ENCODE results near the gene PIR. TPM values are rescaled to one million over a fixed set of nuclear protein-coding genes. Genes with fewer than 3 reads are reported as not detected.

PIR gene
- total and polyA plus RNA-seq, 2 experiments from 2014 or later, result 14.3 to 18.6 TPM

DNA sequence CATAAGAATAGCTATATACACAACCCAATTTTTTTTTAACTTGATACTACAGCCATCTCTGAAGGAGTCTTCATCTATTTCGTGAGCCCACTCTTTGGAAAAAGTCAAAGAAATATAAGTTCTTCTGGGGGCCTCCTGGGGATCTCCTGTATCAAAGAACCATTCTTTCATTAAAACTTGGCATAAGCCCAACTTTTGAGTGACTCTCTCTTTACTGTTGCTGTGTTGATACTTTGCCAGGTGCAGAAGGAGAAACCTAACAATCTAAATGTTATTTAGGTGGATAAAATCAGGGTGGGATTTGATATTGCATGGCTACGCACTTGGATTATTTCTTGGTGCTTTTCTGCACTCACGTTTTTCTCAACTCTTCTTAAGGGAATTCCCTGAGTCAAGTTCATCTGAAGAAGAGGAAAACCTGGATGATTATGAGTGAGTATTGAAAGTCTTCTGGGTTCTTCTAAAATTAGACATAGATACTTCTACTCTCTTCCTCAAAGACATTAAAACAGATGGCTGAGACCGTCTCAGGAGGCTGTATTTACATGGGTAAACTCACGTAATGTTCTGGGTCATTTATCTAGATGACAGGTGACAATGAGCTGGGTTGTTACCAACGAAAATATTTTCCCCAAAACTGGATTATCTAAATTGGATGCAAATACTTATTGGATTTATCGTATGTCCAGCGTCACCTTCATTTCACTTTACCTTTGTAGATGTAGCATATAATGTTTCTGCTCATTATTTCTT lies 32.7 kb upstream of the PIR start:
- H3K9me2 ChIP-seq (replicated peaks; ENCODE audit: insufficient read depth), result no peaks in the 10 kb centered on the region
- no peak overlapping the region for H3K27ac ChIP-seq
- no peak overlapping the region for H3K4me3 ChIP-seq
- H3K4me1 ChIP-seq (ENCODE audit: insufficient read depth), result no peaks in the 10 kb centered on the region
- no peaks in the 10 kb centered on the region for H3K27me3 ChIP-seq
- no peak overlapping the region for H2AFZ ChIP-seq
- no peaks in the 10 kb centered on the region for H3K79me2 ChIP-seq
- no peak overlapping the region for H3K4me2 ChIP-seq
- H4K20me1 ChIP-seq (ENCODE audit: insufficient read depth, poor library complexity, severe bottlenecking), result no peaks in the 10 kb centered on the region
- no peak for DNase-seq (ENCODE audit: low spot score)
- no peaks in the 10 kb centered on the region for H3K36me3 ChIP-seq (replicated peaks; ENCODE audit: insufficient read depth, low read depth)
- TF ChIP-seq EZH2 (IDR thresholded peaks at IDR 0.05; ENCODE audit: borderline replicate concordance) (no peak), EZH2phosphoT487 (IDR thresholded peaks at IDR 0.05; ENCODE audit: low read depth, severe bottlenecking, unreplicated experiment) (no peak)
- TF ChIP-seq, protein P1, sequence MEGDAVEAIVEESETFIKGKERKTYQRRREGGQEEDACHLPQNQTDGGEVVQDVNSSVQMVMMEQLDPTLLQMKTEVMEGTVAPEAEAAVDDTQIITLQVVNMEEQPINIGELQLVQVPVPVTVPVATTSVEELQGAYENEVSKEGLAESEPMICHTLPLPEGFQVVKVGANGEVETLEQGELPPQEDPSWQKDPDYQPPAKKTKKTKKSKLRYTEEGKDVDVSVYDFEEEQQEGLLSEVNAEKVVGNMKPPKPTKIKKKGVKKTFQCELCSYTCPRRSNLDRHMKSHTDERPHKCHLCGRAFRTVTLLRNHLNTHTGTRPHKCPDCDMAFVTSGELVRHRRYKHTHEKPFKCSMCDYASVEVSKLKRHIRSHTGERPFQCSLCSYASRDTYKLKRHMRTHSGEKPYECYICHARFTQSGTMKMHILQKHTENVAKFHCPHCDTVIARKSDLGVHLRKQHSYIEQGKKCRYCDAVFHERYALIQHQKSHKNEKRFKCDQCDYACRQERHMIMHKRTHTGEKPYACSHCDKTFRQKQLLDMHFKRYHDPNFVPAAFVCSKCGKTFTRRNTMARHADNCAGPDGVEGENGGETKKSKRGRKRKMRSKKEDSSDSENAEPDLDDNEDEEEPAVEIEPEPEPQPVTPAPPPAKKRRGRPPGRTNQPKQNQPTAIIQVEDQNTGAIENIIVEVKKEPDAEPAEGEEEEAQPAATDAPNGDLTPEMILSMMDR (IDR thresholded peaks at IDR 0.05; ENCODE audit: poor library complexity), result no peak
- 83% methylated on average over 8 of the region's 8 CpGs for WGBS (ENCODE audit: low lambda C conversion rate, missing lambda C conversion rate)
- H3K9me3 ChIP-seq (ENCODE audit: low read depth), result no peaks in the 10 kb centered on the region

DNA sequence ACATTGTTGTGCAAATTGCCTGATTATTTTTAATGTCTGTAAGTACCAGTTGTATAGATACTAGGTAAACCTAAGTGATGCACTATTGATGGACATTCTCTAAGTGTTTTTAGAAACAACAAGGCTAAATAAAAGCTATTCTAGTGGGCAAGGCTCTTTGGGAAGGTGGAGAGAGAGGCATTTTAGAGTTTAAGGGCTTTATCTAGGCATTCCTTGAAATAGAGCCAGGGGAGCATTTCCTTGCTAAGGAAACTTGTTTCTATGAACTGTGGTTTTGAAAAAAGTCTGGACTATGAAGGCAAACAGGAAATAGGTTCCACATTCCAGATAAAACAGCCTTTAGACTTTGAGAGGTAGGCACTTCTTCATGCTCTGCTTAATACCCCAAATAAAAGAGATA lies 31.3 kb upstream of the PIR start:
- H3K9me2 ChIP-seq (replicated peaks; ENCODE audit: insufficient read depth), result no peaks in the 10 kb centered on the region
- H3K4me1 ChIP-seq (ENCODE audit: insufficient read depth), result no peaks in the 10 kb centered on the region
- no peak overlapping the region for H2AFZ ChIP-seq
- H3K79me2 ChIP-seq, result no peaks in the 10 kb centered on the region
- no peak overlapping the region for H3K4me3 ChIP-seq
- H3K4me2 ChIP-seq, result no peak overlapping the region
- no peak for TF ChIP-seq EZH2phosphoT487 (IDR thresholded peaks at IDR 0.05; ENCODE audit: low read depth, severe bottlenecking, unreplicated experiment)
- TF ChIP-seq, protein P1 (IDR thresholded peaks at IDR 0.05; ENCODE audit: poor library complexity), result no peak
- no peaks in the 10 kb centered on the region for H3K27me3 ChIP-seq
- no peaks in the 10 kb centered on the region for H3K36me3 ChIP-seq (replicated peaks; ENCODE audit: insufficient read depth, low read depth)
- no peaks in the 10 kb centered on the region for H4K20me1 ChIP-seq (ENCODE audit: insufficient read depth, poor library complexity, severe bottlenecking)
- H3K27ac ChIP-seq, result no peak overlapping the region
- no peak for DNase-seq (ENCODE audit: low spot score)
- no peaks in the 10 kb centered on the region for H3K9me3 ChIP-seq (ENCODE audit: low read depth)

DNA sequence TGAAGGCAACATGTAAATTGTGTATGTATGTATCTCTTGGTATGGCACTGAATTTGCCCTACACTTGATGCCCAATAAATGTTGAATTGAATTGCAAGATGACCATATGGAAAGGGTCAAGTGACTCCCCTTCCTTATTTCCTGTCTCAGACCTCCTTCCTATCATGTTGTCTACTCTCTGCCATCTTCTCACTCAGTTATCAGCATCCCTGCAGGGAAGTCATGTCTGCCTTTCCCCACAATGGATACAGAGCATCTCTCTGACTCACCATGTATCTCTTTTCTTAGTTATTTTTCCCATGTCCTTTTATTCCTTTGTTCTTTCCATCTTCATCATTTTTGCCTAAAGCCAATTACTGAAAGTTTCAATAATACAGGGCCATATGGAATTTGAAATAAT lies 30.0 kb upstream of the PIR start:
- no peak overlapping the region for H3K27ac ChIP-seq
- no peak overlapping the region for H3K4me3 ChIP-seq
- H4K20me1 ChIP-seq (ENCODE audit: insufficient read depth, poor library complexity, severe bottlenecking), result no peaks in the 10 kb centered on the region
- no peaks in the 10 kb centered on the region for H3K79me2 ChIP-seq
- no peak overlapping the region for H2AFZ ChIP-seq
- H3K9me3 ChIP-seq (ENCODE audit: low read depth), result no peaks in the 10 kb centered on the region
- no peaks in the 10 kb centered on the region for H3K4me1 ChIP-seq (ENCODE audit: insufficient read depth)
- no peaks in the 10 kb centered on the region for H3K27me3 ChIP-seq
- H3K9me2 ChIP-seq (replicated peaks; ENCODE audit: insufficient read depth), result no peaks in the 10 kb centered on the region
- H3K36me3 ChIP-seq (replicated peaks; ENCODE audit: insufficient read depth, low read depth), result no peaks in the 10 kb centered on the region
- DNase-seq (ENCODE audit: low spot score), result no peak
- TF ChIP-seq, protein P1 (IDR thresholded peaks at IDR 0.05; ENCODE audit: poor library complexity), result no peak
- TF ChIP-seq EZH2phosphoT487 (IDR thresholded peaks at IDR 0.05; ENCODE audit: low read depth, severe bottlenecking, unreplicated experiment) (no peak), EZH2 (IDR thresholded peaks at IDR 0.05; ENCODE audit: borderline replicate concordance) (no peak)
- no peak overlapping the region for H3K4me2 ChIP-seq

All from hepatocyte (in vitro differentiated cells).